HAP-1 (cell line): ENCODE results near the gene P4HA1.

Source experiments
- DNase-seq, 2 experiments: peaks; one replicate each; pipeline ENCODE4 v3.0.0-alpha.2; 2016 to 2020; ENCODE audit warnings: low spot score in 2 of 2
- H3K27me3 ChIP-seq: fragments of 250-450 bp; sonication (Bioruptor Pico); 2 replicates; pipeline ENCODE4 v1.5.1; 2020; ENCODE audit warnings: low read depth, mild to moderate bottlenecking, moderate library complexity
- H3K36me3 ChIP-seq: fragments of 250-450 bp; sonication (Bioruptor Pico); replicated peaks from 2 replicates; pipeline ENCODE4 v1.5.1; 2020; ENCODE audit warnings: mild to moderate bottlenecking
- H3K4me1 ChIP-seq: fragments of 250-450 bp; sonication (Bioruptor Pico); 2 replicates; pipeline ENCODE4 v1.5.1; 2020; ENCODE audit warnings: mild to moderate bottlenecking
- H3K4me3 ChIP-seq: fragments of 250-450 bp; sonication (Bioruptor Pico); 2 replicates; pipeline ENCODE4 v1.5.1; 2020; ENCODE audit warnings: mild to moderate bottlenecking, moderate library complexity
- H3K9me3 ChIP-seq: fragments of 250-450 bp; sonication (Bioruptor Pico); 2 replicates; pipeline ENCODE4 v1.5.1; 2020; ENCODE audit warnings: mild to moderate bottlenecking, moderate library complexity
- in situ Hi-C: fragments of 300-500 bp; cut with MboI; formaldehyde crosslinking; loops from 3 replicates; pipeline ENCODE4 v1.14.3; 2020; ENCODE audit warnings: low sequenced_read_pairs, inconsistent platforms, mixed read lengths

The P4HA1 gene

GRCh38 chr10:73096449-73097304 lies at the start of gene P4HA1:
Gene P4HA1 (minus strand): TSS chr10:73096866. CDS start chr10:73074883, 21,983 bp downstream.
- no peaks in the 10 kb centered on the region for H3K27me3 ChIP-seq
- no peaks in the 10 kb centered on the region for H3K36me3 ChIP-seq
- peak; percentile 89 to 96 for DNase-seq
- peaks cover 8% of the 10 kb centered on the region; the same call in 1 of the 2 replicates for H3K4me1 ChIP-seq
- H3K9me3 ChIP-seq: no peaks in the 10 kb centered on the region
- peak within 1 kb of the TSS; percentile 81 for H3K4me3 ChIP-seq
- in situ Hi-C loops: no loop called here

- Histone ChIP-seq H3K4me3 (no peak overlapping the region), H3K4me1 (peaks cover 3% of the 10 kb centered on the region; the same call in 1 of the 2 replicates), H3K36me3 (peaks cover 59% of the 10 kb centered on the region), H3K27me3 (no peaks in the 10 kb centered on the region), H3K9me3 (no peaks in the 10 kb centered on the region)
- in situ Hi-C loops: no loop called here
- no peak for DNase-seq
These were observed 44.9 kb upstream of the P4HA1 start for GRCh38 chr10:73141603-73142002.

- H3K4me1 ChIP-seq: peaks cover 3% of the 10 kb centered on the region; the same call in 1 of the 2 replicates
- H3K36me3 ChIP-seq: peaks cover 57% of the 10 kb centered on the region
- no peaks in the 10 kb centered on the region for H3K27me3 ChIP-seq
- DNase-seq: no peak
- no peak overlapping the region for H3K4me3 ChIP-seq
- no peaks in the 10 kb centered on the region for H3K9me3 ChIP-seq
- in situ Hi-C loops: no loop called here
These were observed 42.6 kb upstream of the P4HA1 start for GRCh38 chr10:73139251-73139650.

- Histone ChIP-seq H3K27me3 (no peaks in the 10 kb centered on the region), H3K9me3 (no peaks in the 10 kb centered on the region), H3K4me3 (no peak overlapping the region), H3K4me1 (peaks cover 5% of the 10 kb centered on the region), H3K36me3 (peaks cover 55% of the 10 kb centered on the region)
- in situ Hi-C loops: no loop called here
- DNase-seq: no peak
These were observed 40.0 kb upstream of the P4HA1 start for GRCh38 chr10:73136627-73137026.

GRCh38 chr10:73134727-73135126 lies 38.1 kb upstream of the P4HA1 start:
- H3K4me3 ChIP-seq: no peak overlapping the region
- no peaks in the 10 kb centered on the region for H3K9me3 ChIP-seq
- DNase-seq: no peak
- peaks cover 61% of the 10 kb centered on the region for H3K36me3 ChIP-seq
- in situ Hi-C loops: no loop called here
- peaks cover 4% of the 10 kb centered on the region for H3K4me1 ChIP-seq
- no peaks in the 10 kb centered on the region for H3K27me3 ChIP-seq

GRCh38 chr10:73131913-73132686 lies 35.4 kb upstream of the P4HA1 start:
- no peak for DNase-seq
- Histone ChIP-seq H3K36me3 (peaks cover 51% of the 10 kb centered on the region), H3K4me3 (no peak overlapping the region), H3K27me3 (no peaks in the 10 kb centered on the region), H3K9me3 (no peaks in the 10 kb centered on the region), H3K4me1 (peaks cover 4% of the 10 kb centered on the region)
- in situ Hi-C loops: no loop called here

- in situ Hi-C loops: no loop called here
- Histone ChIP-seq H3K4me1 (peaks cover 4% of the 10 kb centered on the region), H3K9me3 (no peaks in the 10 kb centered on the region), H3K27me3 (no peaks in the 10 kb centered on the region), H3K4me3 (no peak overlapping the region), H3K36me3 (peaks cover 48% of the 10 kb centered on the region)
- DNase-seq: no peak
These were observed 34.6 kb upstream of the P4HA1 start for GRCh38 chr10:73131301-73131700.

- Histone ChIP-seq H3K27me3 (no peaks in the 10 kb centered on the region), H3K4me3 (no peak overlapping the region), H3K36me3 (peaks cover 21% of the 10 kb centered on the region), H3K4me1 (no peaks in the 10 kb centered on the region), H3K9me3 (no peaks in the 10 kb centered on the region)
- in situ Hi-C loops: no loop called here
- no peak for DNase-seq
These were observed 29.7 kb upstream of the P4HA1 start for GRCh38 chr10:73126343-73126742.

GRCh38 chr10:73119952-73120351 lies 23.3 kb upstream of the P4HA1 start:
- Histone ChIP-seq H3K27me3 (no peaks in the 10 kb centered on the region), H3K36me3 (peaks cover 6% of the 10 kb centered on the region), H3K9me3 (no peaks in the 10 kb centered on the region), H3K4me1 (peaks cover 12% of the 10 kb centered on the region), H3K4me3 (no peak overlapping the region)
- in situ Hi-C loops: no loop called here
- DNase-seq: no peak

GRCh38 chr10:73119457-73119856 lies 22.8 kb upstream of the P4HA1 start:
- Histone ChIP-seq H3K27me3 (no peaks in the 10 kb centered on the region), H3K9me3 (no peaks in the 10 kb centered on the region), H3K4me3 (no peak overlapping the region), H3K4me1 (peaks cover 12% of the 10 kb centered on the region), H3K36me3 (peaks cover under 1% of the 10 kb centered on the region)
- no peak for DNase-seq
- in situ Hi-C loops: no loop called here

GRCh38 chr10:73117976-73118743 lies 21.5 kb upstream of the P4HA1 start:
- Histone ChIP-seq H3K4me1 (peaks cover 12% of the 10 kb centered on the region), H3K36me3 (no peaks in the 10 kb centered on the region), H3K4me3 (no peak overlapping the region), H3K27me3 (no peaks in the 10 kb centered on the region), H3K9me3 (no peaks in the 10 kb centered on the region)
- peak; percentile 62 to 66 for DNase-seq
- in situ Hi-C loops: no loop called here

GRCh38 chr10:73116017-73116416 lies 19.4 kb upstream of the P4HA1 start:
- H3K36me3 ChIP-seq: no peaks in the 10 kb centered on the region
- H3K27me3 ChIP-seq: no peaks in the 10 kb centered on the region
- H3K9me3 ChIP-seq: no peaks in the 10 kb centered on the region
- H3K4me3 ChIP-seq: no peak overlapping the region
- in situ Hi-C loops: no loop called here
- peaks cover 12% of the 10 kb centered on the region for H3K4me1 ChIP-seq
- no peak for DNase-seq

GRCh38 chr10:73113551-73113950 lies 16.9 kb upstream of the P4HA1 start:
- Histone ChIP-seq H3K27me3 (no peaks in the 10 kb centered on the region), H3K36me3 (no peaks in the 10 kb centered on the region), H3K9me3 (no peaks in the 10 kb centered on the region; the same call in 1 of the 2 replicates), H3K4me1 (peaks cover 9% of the 10 kb centered on the region), H3K4me3 (no peak overlapping the region)
- no peak for DNase-seq
- in situ Hi-C loops: no loop called here
